ENCODE measurements around the gene FHL5.
"Not testable (repeated sequence)": the region's sequence is repeated elsewhere in the genome, so short reads cannot be mapped to it uniquely, and the experiment has no call there.

DNA sequence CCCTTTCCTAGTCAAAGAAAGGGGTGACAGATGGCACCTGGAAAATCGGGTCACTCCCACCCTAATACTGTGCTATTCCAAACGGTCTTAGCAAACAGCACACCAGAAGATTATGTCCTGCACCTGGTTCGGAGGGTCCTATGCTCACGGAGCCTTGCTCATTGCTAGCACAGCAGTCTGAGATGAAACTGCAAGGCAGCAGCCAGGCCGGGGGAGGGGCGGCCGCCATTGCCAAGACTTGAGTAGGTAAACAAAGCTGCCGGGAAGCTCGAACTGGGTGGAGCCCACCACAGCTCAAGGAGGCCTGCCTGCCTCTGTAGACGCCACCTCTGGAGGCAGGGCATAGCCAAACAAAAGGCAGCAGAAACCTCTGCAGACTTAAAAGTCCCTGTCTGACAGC, 75.1 kb downstream of the FHL5 start:
- not testable (repeated sequence) for TF ChIP-seq CTCF (IDR thresholded peaks at IDR 0.05); ZFX (IDR thresholded peaks at IDR 0.05; ENCODE audit: borderline replicate concordance)
